Mesendoderm (in vitro differentiated cells): ENCODE measurements around the gene EZR.
"Not testable (repeated sequence)": the region's sequence is repeated elsewhere in the genome, so short reads cannot be mapped to it uniquely, and the experiment has no call there.

ENCODE experiments used
- DNase-seq: peaks from one replicate; pipeline ENCODE4 v3.0.0; 2013
- H2AK5ac ChIP-seq: 2 replicates; pipeline ENCODE4 v1.6.1; 2013; ENCODE audit warnings: low read length, inconsistent platforms
- H2BK120ac ChIP-seq: 2 replicates; pipeline ENCODE4 v1.6.1; 2013; ENCODE audit warnings: low read depth, mild to moderate bottlenecking, low read length, moderate library complexity, mixed read lengths
- H2BK15ac ChIP-seq: replicated peaks from 2 replicates; pipeline ENCODE4 v1.6.1; 2013; ENCODE audit warnings: low read depth, mild to moderate bottlenecking, moderate library complexity
- H2BK5ac ChIP-seq: 2 replicates; pipeline ENCODE4 v1.6.1; 2013; ENCODE audit warnings: low read length, inconsistent platforms
- H3K18ac ChIP-seq: 2 replicates; pipeline ENCODE4 v1.6.1; 2013; ENCODE audit warnings: mild to moderate bottlenecking, low read length, mixed read lengths
- H3K23ac ChIP-seq: one replicate; pipeline ENCODE4 v1.6.1; 2013; ENCODE audit warnings: low read length
- H3K27ac ChIP-seq: 2 replicates; pipeline ENCODE4 v1.5.1; 2013; ENCODE audit warnings: low read depth, mild to moderate bottlenecking, inconsistent platforms, low read length, moderate library complexity
- H3K27me3 ChIP-seq: 2 replicates; pipeline ENCODE4 v1.6.1; 2013; ENCODE audit warnings: low read length, control low read depth, mild to moderate bottlenecking, inconsistent platforms; ENCODE audit not compliant: insufficient read depth, poor library complexity
- H3K36me3 ChIP-seq: 2 replicates; pipeline ENCODE4 v1.6.1; 2013; ENCODE audit warnings: low read length, inconsistent platforms; ENCODE audit not compliant: control insufficient read depth, insufficient read depth
- H3K4ac ChIP-seq: one replicate; pipeline ENCODE4 v1.6.1; 2013; ENCODE audit warnings: low read depth, mild to moderate bottlenecking, low read length, moderate library complexity
- H3K4me1 ChIP-seq: 2 replicates; pipeline ENCODE4 v1.6.1; 2013; ENCODE audit warnings: low read depth, low read length, inconsistent platforms; ENCODE audit not compliant: control insufficient read depth
- H3K4me2 ChIP-seq: 2 replicates; pipeline ENCODE4 v1.6.1; 2013; ENCODE audit warnings: low read length
- H3K4me3 ChIP-seq: 2 replicates; pipeline ENCODE4 v1.5.1; 2013; ENCODE audit warnings: mild to moderate bottlenecking, low read length
- H3K56ac ChIP-seq: one replicate; pipeline ENCODE4 v1.6.1; 2013; ENCODE audit warnings: low read length
- H3K79me1 ChIP-seq: 2 replicates; pipeline ENCODE4 v1.6.1; 2013; ENCODE audit warnings: low read length, inconsistent platforms
- H3K79me2 ChIP-seq: 2 replicates; pipeline ENCODE4 v1.6.1; 2013; ENCODE audit warnings: mild to moderate bottlenecking, low read length; ENCODE audit not compliant: control insufficient read depth, insufficient read depth
- H3K9ac ChIP-seq: 2 replicates; pipeline ENCODE4 v1.6.1; 2013; ENCODE audit warnings: low read length, inconsistent platforms
- H4K5ac ChIP-seq: one replicate; pipeline ENCODE4 v1.6.1; 2013; ENCODE audit warnings: low read length
- H4K8ac ChIP-seq: one replicate; pipeline ENCODE4 v1.6.1; 2013; ENCODE audit warnings: low read depth, mild to moderate bottlenecking, control low read depth, low read length, moderate library complexity
- WGBS: extraction: QIAGEN DNeasy Blood & Tissue Kit; methylation state at CpG from one replicate; pipeline ENCODE4 v1.1.7; 2013; ENCODE audit warnings: low lambda C conversion rate, missing lambda C conversion rate; ENCODE audit not compliant: insufficient coverage; ENCODE audit errors: extremely low coverage; 5-methylcytosine and 5-hydroxymethylcytosine counted together

EZR gene

GRCh38 chr6:158826819-158827501 lies 7.8 kb upstream of the EZR start:
- DNase-seq = no peak
- Histone ChIP-seq H3K4me1 (no peaks in the 10 kb centered on the region), H2BK5ac (no peak overlapping the region), H3K79me1 (no peaks in the 10 kb centered on the region), H3K79me2 (no peaks in the 10 kb centered on the region), H2BK120ac (no peak overlapping the region), H4K5ac (no peak overlapping the region), H3K27me3 (no peaks in the 10 kb centered on the region), H4K8ac (no peak overlapping the region), H3K9ac (no peak overlapping the region), H3K18ac (no peak overlapping the region), H3K4me2 (no peak overlapping the region), H3K36me3 (no peaks in the 10 kb centered on the region), H3K27ac (no peak overlapping the region), H2AK5ac (no peak overlapping the region), H2BK15ac (no peak overlapping the region), H3K56ac (no peak overlapping the region), H3K4me3 (no peak overlapping the region), H3K4ac (no peak overlapping the region), H3K23ac (no peak overlapping the region)
- WGBS = no CpG with 5 or more reads among the region's 4 CpGs

- Histone ChIP-seq H4K8ac (no peak overlapping the region), H3K9ac (no peak overlapping the region)
Measured at GRCh38 chr6:158825951-158826306, 6.8 kb upstream of the EZR start.

DNA sequence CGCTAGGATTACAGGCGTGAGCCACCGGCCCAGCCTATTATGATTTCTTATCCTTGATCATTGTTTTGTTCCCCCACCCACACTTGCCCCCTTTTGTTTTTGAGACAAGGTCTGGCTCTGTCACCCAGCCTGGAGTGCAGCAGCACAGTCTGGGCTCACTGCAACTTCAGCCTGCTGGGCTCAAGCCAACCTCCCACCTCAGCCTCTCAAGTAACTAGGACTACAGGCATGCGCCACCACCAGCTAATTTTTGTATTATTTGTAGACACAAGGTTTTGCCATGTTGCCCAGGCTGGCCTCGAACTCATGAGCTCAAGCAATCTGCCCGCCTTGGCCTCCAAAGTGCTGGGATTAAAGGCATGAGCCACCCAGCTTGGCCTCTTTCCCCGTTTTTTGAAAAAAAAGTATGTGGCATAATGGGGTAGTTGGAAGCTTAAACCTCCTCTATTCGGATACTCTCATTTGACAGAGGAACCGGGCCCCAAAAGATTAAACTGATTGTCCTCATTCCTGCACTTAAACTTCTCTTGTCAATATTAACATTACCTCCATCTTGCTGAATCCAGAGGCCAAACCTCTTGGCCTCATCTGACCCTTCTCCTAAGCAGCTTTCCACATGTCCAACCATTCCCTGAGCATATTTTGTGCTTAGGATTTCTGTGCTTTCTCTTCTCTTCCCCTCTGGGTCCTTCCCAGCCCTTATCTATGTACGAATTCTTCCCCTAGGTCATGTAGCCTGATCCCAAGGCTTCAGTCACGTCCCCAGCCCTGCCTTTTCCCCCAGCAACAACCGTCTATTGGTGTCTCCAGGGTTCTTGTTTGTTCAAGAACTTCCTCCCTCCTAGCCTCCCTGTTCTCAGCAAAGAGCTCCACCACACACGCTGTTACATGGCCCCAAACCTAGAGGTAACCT lies 6.1 kb upstream of the EZR start:
- H3K4me2 ChIP-seq = no peak overlapping the region
- no peak overlapping the region for H2AK5ac ChIP-seq
- no peaks in the 10 kb centered on the region for H3K79me1 ChIP-seq
- no peak overlapping the region for H2BK5ac ChIP-seq
- H4K5ac ChIP-seq = no peak overlapping the region
- no peak overlapping the region for H3K18ac ChIP-seq
- WGBS = no CpG with 5 or more reads among the region's 13 CpGs
- H3K79me2 ChIP-seq = no peaks in the 10 kb centered on the region
- H3K27me3 ChIP-seq = no peaks in the 10 kb centered on the region
- H2BK120ac ChIP-seq = no peak overlapping the region
- no peak overlapping the region for H2BK15ac ChIP-seq
- H3K9ac ChIP-seq = no peak overlapping the region
- no peak overlapping the region for H3K56ac ChIP-seq
- no peaks in the 10 kb centered on the region for H3K36me3 ChIP-seq
- no peak overlapping the region for H3K23ac ChIP-seq
- H3K4ac ChIP-seq = no peak overlapping the region
- H3K27ac ChIP-seq = no peak overlapping the region
- no peaks in the 10 kb centered on the region for H3K4me1 ChIP-seq
- H3K4me3 ChIP-seq = no peak overlapping the region
- no peak for DNase-seq
- H4K8ac ChIP-seq = no peak overlapping the region

More at GRCh38 chr6:158825951-158826306, 6.8 kb upstream of the EZR start:
- WGBS = no CpG with 5 or more reads among the region's 9 CpGs
- Histone ChIP-seq H3K79me2 (no peaks in the 10 kb centered on the region), H2AK5ac (no peak overlapping the region), H3K56ac (no peak overlapping the region), H3K23ac (no peak overlapping the region), H3K27ac (no peak overlapping the region), H3K4me1 (no peaks in the 10 kb centered on the region), H3K4me3 (no peak overlapping the region), H2BK5ac (no peak overlapping the region), H3K4ac (no peak overlapping the region), H3K27me3 (no peaks in the 10 kb centered on the region), H3K18ac (no peak overlapping the region), H3K79me1 (no peaks in the 10 kb centered on the region), H2BK15ac (no peak overlapping the region), H3K4me2 (no peak overlapping the region), H3K36me3 (no peaks in the 10 kb centered on the region), H2BK120ac (no peak overlapping the region), H4K5ac (no peak overlapping the region)
- DNase-seq = no peak

DNA sequence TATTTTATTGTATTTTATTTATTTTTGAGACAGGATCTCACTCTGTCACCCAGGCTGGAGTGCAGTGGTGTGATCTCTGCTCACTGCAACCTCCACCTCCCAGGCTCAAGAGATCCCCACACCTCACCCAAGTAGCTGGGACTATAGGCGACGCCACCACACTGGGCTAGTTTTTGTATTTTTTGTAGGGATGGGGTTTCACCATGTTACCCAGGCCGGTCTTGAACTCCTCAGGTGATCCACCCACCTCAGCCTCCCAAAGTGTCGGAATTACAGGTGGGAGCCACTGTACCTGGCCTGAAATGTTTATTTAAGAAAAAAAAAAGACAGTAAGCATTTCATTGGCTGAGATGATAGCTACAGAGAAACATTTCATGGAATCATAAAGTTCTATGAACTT lies 4.4 kb upstream of the EZR start:
- not testable (repeated sequence) for H2AK5ac ChIP-seq, H3K79me2 ChIP-seq
- no CpG with 5 or more reads among the region's 4 CpGs for WGBS

GRCh38 chr6:158819977-158820622 lies 932 bp upstream of the EZR start:
- no peak overlapping the region for H4K5ac ChIP-seq
- no peak overlapping the region for H3K4me3 ChIP-seq
- H3K27me3 ChIP-seq = no peaks in the 10 kb centered on the region
- H3K27ac ChIP-seq = no peak overlapping the region
- H2BK15ac ChIP-seq = no peak overlapping the region
- H2BK5ac ChIP-seq = no peak overlapping the region
- H3K79me1 ChIP-seq = peaks cover 5% of the 10 kb centered on the region
- H4K8ac ChIP-seq = no peak overlapping the region
- whole genome bisulfite sequencing = no CpG with 5 or more reads among the region's 6 CpGs
- peaks cover 29% of the 10 kb centered on the region for H3K79me2 ChIP-seq
- H3K4ac ChIP-seq = peak overlapping the region; percentile 25
- H2BK120ac ChIP-seq = no peak overlapping the region
- H3K9ac ChIP-seq = no peak overlapping the region
- H3K4me2 ChIP-seq = no peak overlapping the region
- H3K56ac ChIP-seq = no peak overlapping the region
- peaks cover 7% of the 10 kb centered on the region for H3K4me1 ChIP-seq
- peak overlapping the region; percentile 54 for H3K18ac ChIP-seq
- H3K36me3 ChIP-seq = peaks cover 2% of the 10 kb centered on the region
- no peak overlapping the region for H3K23ac ChIP-seq
- no peak overlapping the region for H2AK5ac ChIP-seq
- DNase-seq = peak; percentile 59

More for the DNA sequence above, 4.4 kb upstream of the EZR start:
- H3K56ac ChIP-seq, H3K27me3 ChIP-seq, H3K79me1 ChIP-seq, H4K5ac ChIP-seq, H3K9ac ChIP-seq, H3K36me3 ChIP-seq, H3K27ac ChIP-seq, DNase-seq, H3K18ac ChIP-seq, H4K8ac ChIP-seq, H2BK15ac ChIP-seq, H3K4me1 ChIP-seq, H3K23ac ChIP-seq, H3K4me2 ChIP-seq, H3K4ac ChIP-seq, H3K4me3 ChIP-seq, H2BK120ac ChIP-seq, H2BK5ac ChIP-seq: not testable (repeated sequence)
